Measurements from ENCODE around the gene PIGU. TPM values are rescaled to one million over a fixed set of nuclear protein-coding genes. Genes with fewer than 3 reads are reported as not detected.
A peak's percentile ranks its signal among the peaks of the same experiment; 100 is the strongest.

The PIGU gene
- total and polyA plus RNA-seq, 2 of the 13 experiments (the other 11 are each of a cell fraction or from before 2014, with no cell fraction given): 45.5 to 231 TPM

- TF ChIP-seq SP5 (CRISPR knock-in tag; IDR thresholded peaks at IDR 0.05; ENCODE audit: borderline replicate concordance, low read depth): no peak
These were observed 40.2 kb downstream of the PIGU start (continued) for GRCh38 chr20:34636648-34637047.

- Histone ChIP-seq H3K4me2 (ENCODE audit: low read depth, low read length) (no peak overlapping the region), H3K36me3 (replicated peaks in 1 of 2; ENCODE audit: control insufficient read depth in 1 of 2, insufficient read depth in 2 of 2, low read length in 2 of 2) (peaks cover 15 to 62% of the 10 kb centered on the region in 2 experiments), H4K20me1 (ENCODE audit: insufficient read depth, low read length) (no peaks in the 10 kb centered on the region), H3K9ac (ENCODE audit: insufficient read depth, low read depth, low read length) (no peak overlapping the region), H3K4me3 (replicated peaks in 1 of 3; ENCODE audit: insufficient read depth in 1 of 3, low read depth in 2 of 3, low read length in 3 of 3) (no peak overlapping the region), H3K9me3 (ENCODE audit: low read length) (no peaks in the 10 kb centered on the region), H2AFZ (ENCODE audit: low read length) (no peak overlapping the region), H3K27ac (ENCODE audit: extremely low read length, insufficient read depth, low read length) (peak overlapping the region; percentile 4), H3K79me2 (ENCODE audit: insufficient read depth, low read length) (no peaks in the 10 kb centered on the region), H3K4me1 (ENCODE audit: insufficient read depth, low read length) (peaks cover 47% of the 10 kb centered on the region), H3K27me3 (ENCODE audit: control insufficient read depth in 1 of 2, insufficient read depth in 2 of 2, low read length in 2 of 2) (no peaks in the 10 kb centered on the region)
- intact Hi-C loops (cut with micrococcal nuclease; ENCODE audit: unreplicated experiment): no loop called here
- FAIRE-seq: no peak
- ChIA-PET POLR2A (interaction anchor here (1.2 to 4.9 kb wide), 3 partner anchors 13 to 70 kb away, joined by 3 to 44 read pairs (median 10); partner anchors contain the start of genes PIGU and TP53INP2), CTCF (ENCODE audit: low intra/inter-chr PET ratio, low total read pairs) (no interaction called here)
- 44% methylated on average over 3 of the region's 3 CpGs for WGBS (ENCODE audit: low lambda C conversion rate)
- in situ Hi-C loops (cut with HindIII; ENCODE audit: extremely low pct_ligation_motif_present, low pct_unique_long_range_greater_than_20kb): no loop called here
- BruUV-seq (replicated peaks): no TSS peak
- DNase-seq (ENCODE audit: low spot score): no peak
- no peak for ATAC-seq
- TF ChIP-seq HMGXB3 (CRISPR knock-in tag; IDR thresholded peaks at IDR 0.05; ENCODE audit: borderline replicate concordance) (no peak), ZNF251 (CRISPR knock-in tag; IDR thresholded peaks at IDR 0.05) (no peak), MYC (CRISPR knock-in tag; IDR thresholded peaks at IDR 0.05; ENCODE audit: borderline replicate concordance) (no peak), GLI4 (CRISPR knock-in tag; IDR thresholded peaks at IDR 0.05; ENCODE audit: borderline replicate concordance) (no peak), REXO4 (CRISPR knock-in tag; IDR thresholded peaks at IDR 0.05; ENCODE audit: borderline replicate concordance) (no peak), THAP11 (CRISPR knock-in tag; IDR thresholded peaks at IDR 0.05) (peak; percentile 60), HNF4G (IDR thresholded peaks at IDR 0.05; ENCODE audit: borderline replicate concordance, low read depth, low read length) (peak; percentile 73), HNF4G (CRISPR knock-in tag; IDR thresholded peaks at IDR 0.05; ENCODE audit: borderline replicate concordance, low read depth) (no peak), PTBP1 (IDR thresholded peaks at IDR 0.05; ENCODE audit: low read depth, low read length, poor library complexity, severe bottlenecking) (no peak), KDM3A (CRISPR knock-in tag; IDR thresholded peaks at IDR 0.05; ENCODE audit: low read depth) (no peak), DR1 (CRISPR knock-in tag; IDR thresholded peaks at IDR 0.05) (no peak), MYPOP (CRISPR knock-in tag; IDR thresholded peaks at IDR 0.05) (peak; percentile 18; the same call in 1 of the 2 replicates), TEAD2 (CRISPR knock-in tag; IDR thresholded peaks at IDR 0.05) (no peak), BORCS8-MEF2B (CRISPR knock-in tag; IDR thresholded peaks at IDR 0.05) (no peak), ETV6 (CRISPR knock-in tag; conservative IDR thresholded peaks at IDR 0.05) (no peak), ZNF3 (CRISPR knock-in tag; IDR thresholded peaks at IDR 0.05) (no peak)
These were observed 42.5 kb downstream of the PIGU start for GRCh38 chr20:34634392-34634791.
